Suppressor macrophage treated with lipopolysaccharide for 4 hours (primary cell): ENCODE data around the gene NTHL1.

Experiments
- DNase-seq: peaks from one replicate; pipeline ENCODE4 v3.0.0-alpha.2; 2020

The NTHL1 gene

GRCh38 chr16:2062801-2063200, 15.2 kb upstream of the NTHL1 start:
- DNase-seq = no peak

- DNase-seq = no peak
Observed at GRCh38 chr16:2061526-2061925, 13.9 kb upstream of the NTHL1 start.

DNA sequence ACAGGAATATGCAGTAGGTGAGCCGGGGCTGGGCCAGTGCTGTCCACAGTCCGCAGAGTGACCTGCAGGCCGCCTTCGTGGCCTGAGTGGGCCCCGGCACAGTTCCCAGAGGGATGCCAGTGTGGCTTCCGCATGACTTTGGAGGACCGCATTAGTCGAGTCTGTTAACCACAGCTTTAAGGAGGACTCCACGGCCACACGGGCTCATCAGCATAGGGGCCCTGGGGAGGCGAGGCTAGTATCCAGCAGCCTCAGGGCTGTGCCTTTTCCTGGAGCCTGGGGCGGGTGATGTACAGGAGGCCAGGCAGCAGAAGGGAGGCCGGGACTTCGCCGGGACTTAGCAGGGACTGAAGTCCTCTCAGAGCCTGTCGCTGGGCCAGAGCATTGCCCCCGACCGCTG, 13.4 kb upstream of the NTHL1 start:
- no peak for DNase-seq

GRCh38 chr16:2060346-2060745, 12.7 kb upstream of the NTHL1 start:
- DNase-seq = no peak

DNA sequence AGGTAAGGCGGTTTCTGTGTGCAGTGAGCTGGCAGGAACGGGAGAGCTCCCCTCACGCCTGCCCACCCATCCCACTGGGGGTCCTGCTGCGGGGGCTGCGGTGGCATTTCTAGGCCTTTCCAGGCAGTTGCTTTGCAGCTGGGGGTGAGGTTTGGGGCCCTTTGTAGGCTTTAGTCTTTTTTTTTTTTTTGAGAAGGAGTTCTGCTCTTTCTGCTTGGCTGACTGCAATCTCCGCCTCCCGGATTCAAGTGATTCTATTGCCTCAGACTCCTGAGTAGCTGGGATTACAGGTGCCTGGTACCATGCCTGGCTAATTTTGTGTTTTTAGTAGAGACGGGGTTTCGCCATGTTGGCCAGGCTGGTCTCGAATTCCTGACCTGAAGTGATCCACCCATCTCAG, 11.2 kb upstream of the NTHL1 start:
- DNase-seq = no peak

DNA sequence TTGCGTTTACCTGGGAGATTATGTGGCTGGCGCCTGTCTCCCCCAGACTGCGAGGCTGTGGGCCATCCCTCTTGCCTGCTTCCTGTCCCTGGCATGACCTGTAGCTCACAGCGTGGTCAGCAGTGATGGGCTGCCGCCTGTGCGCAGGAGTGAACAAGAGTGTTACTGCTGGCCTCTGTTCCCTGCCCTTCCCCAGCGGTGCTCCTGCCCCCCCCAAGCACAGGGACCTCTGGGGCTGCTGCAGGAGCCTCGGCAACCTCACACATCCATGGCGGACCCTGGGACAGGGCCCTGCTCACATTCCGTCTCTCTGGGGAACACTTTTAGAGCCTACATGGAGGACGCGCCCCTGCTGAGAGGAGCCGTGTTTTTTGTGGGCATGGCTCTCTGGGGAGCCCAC, 10.8 kb upstream of the NTHL1 start:
- DNase-seq = no peak

DNA sequence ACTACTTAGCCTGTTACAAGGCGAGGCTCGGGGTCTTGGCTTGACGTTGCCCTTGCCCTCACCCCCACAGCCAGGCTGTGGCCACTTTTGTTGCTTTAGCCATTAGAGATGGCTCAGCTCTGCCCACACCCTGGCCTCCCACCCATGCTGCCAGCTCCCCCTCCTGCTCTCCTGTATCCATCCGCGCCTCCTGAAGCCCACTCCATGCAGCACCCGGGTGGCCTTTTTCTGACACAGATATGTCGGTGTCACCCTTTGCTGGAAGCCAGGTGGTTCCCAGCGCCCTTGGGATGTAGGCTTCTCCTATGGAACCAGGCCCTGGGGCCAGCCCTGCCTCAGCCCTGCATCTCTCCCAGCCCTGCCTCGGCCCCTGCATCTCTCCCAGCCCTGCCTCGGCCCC, 9.8 kb upstream of the NTHL1 start:
- DNase-seq = no peak

DNA sequence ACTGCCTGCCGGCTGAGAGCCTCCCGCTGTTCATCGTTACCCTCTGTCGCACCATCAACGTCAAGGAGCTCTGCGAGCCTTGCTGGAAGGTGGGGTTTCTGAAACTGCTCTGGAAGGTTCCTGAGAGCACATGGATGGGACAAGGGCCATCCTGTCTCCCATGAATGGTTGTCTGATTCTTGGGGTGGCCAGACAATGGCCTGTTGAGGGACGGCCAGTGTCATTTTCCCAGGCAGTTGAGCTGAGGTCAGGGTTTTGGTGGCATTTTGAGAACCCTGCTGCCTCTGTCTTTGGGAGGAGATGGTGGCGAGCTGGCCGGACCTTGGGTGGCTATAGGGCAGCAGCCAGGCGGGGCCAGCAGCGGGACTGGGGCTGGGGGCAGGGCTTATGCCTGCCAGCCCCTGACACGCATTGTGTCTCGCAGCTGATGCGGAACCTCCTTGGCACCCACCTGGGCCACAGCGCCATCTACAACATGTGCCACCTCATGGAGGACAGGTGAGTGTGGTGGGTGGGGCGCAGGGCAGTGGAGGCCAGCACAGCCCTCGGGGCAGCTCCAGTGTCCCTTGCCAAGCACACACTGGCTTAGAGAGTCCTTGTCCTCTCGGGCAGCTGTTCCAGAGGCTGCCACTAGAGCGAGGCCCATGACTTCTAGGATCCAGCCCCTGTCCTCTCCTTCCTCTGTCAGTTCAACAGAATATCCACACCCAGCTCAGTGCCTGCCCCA, 9.2 kb upstream of the NTHL1 start:
- no peak for DNase-seq

DNA sequence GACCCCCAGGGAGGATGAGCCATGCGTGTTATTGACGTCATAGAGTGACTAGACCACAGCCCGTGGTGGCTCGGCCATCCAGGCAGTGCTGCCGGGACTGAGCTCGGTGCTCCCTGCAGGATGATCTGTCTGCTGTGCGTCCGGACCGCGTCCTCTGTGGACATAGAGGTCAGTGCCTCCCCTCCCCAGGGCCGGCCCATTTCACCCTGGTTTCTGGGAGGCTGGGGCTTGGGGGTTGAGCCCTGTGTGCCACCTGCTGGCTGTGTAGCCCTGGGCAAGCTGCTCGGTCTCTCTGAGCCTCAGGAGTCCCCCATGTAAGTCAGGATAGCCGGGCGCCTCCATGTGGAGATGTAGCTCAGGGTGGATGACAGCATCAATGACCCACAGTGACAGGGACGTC, 8.4 kb upstream of the NTHL1 start:
- DNase-seq = no peak

DNA sequence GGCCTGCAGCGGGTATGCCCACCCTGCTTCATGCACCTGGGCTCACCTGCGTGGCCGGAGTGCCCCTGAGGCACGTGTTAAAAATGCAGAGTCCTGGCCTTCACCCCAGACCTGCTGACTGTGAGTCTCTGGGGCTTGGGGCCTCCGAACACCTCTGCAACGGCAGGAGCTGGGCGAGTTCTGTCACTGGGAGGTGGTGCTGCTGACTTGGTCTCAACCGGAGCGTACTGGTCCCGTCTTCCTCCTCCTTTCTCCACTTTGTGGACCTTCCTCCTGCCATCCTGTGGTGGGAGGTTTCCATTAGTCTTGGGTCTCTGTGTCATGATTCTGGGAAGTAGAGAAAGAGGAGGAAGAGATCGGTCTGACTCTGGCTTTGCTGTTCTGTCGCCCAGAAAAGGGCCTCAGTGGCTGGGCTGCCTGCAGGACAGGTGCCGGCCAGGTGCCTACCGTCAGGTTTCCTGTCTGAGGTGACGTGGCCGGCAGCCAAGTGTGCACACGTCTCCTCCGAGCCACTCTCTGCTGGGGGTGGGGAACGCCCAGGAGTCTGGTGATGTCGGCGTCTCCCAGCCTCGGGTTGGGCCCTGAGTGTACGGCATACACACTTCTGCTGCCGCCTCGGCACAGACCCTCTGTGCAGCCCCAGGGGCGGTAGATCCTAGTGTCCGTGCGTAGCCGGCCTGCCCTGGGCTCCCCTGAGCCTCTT, 7.1 kb upstream of the NTHL1 start:
- no peak for DNase-seq

- no peak for DNase-seq
Observed at GRCh38 chr16:2053897-2054296, 6.3 kb upstream of the NTHL1 start.

DNA sequence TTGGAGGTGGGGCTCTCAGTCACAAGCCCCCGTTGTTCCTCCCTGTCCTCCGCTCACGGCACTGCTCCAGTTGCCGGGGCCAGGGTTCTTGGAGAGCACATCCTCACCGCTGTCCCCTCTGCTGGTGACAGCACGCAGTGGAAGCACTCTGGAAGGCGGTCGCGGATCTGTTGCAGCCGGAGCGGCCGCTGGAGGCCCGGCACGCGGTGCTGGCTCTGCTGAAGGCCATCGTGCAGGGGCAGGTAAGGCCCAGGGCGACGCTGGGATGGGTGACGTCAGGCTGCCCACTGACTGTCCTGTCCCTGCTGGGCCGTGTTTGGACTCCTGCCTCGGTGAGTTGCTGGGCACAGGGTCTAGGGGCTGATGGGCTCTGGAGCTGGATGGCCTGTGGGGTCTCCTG, 5.6 kb upstream of the NTHL1 start:
- no peak for DNase-seq

DNA sequence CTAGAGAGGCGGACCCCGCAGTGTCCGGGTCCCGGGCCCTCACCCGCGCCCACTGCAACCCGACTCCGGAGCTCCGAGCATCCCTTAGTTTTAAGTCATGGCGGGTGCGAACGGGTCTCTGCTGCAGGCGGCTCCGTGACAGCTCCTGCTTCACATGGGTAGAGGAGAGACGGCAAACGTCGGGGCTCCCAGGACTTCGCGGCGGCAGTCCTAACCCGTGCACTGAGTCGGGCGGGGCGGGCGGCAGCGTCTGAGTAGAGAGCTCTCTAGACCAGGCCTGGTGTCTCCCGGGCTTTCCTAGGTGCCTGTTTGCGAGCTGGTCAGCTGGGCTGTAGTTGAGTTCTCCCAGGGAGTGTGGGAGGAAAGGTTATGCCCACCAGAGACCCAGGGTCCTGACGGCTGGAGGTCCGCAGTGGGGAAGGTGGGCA, 496 bp upstream of the NTHL1 start:
- DNase-seq = no peak

DNA sequence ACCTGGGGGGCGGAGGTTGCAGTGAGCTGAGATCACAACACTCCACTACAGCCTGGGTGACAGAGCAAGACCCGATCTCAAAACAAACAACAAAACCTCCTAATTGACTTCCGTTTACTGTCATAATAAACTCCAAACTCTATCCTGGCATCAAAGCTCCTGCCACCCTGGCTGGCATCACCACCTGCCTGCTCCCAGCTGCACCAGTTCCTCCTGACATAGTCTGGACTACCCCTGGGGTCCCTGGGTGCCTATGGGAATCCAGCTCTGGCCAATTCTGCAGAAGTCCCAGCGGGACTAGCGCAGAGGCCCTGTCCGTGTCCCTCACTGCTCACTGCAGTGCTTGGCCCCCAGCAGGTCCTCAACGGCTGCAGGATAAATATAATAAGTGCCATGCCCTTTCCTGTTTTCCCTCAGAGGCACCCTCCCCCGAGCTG, 723 bp downstream of the NTHL1 start:
- no peak for DNase-seq

- DNase-seq = no peak
Observed at GRCh38 chr16:2045965-2046892, 1.4 kb downstream of the NTHL1 start.

DNA sequence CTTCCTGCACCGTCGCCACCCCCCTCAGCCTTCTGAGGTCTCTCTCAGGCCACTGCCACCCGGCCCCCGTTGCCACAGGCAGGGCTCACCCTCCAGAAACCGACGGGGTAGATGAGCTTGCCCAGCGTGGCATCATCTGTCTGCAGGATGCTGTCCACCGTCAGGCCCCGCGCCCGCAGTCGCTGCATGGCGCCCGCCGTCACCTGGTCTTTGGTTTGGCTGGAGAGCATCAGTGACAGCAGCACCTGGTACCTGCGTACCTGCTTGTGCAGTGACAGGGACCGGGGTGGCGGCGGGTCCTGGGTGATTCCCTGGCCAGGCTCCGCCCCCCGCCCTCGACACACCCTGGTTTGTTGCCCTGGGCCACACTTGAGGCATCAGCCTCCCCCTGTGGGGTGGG, 3.1 kb downstream of the NTHL1 start:
- DNase-seq = no peak

DNA sequence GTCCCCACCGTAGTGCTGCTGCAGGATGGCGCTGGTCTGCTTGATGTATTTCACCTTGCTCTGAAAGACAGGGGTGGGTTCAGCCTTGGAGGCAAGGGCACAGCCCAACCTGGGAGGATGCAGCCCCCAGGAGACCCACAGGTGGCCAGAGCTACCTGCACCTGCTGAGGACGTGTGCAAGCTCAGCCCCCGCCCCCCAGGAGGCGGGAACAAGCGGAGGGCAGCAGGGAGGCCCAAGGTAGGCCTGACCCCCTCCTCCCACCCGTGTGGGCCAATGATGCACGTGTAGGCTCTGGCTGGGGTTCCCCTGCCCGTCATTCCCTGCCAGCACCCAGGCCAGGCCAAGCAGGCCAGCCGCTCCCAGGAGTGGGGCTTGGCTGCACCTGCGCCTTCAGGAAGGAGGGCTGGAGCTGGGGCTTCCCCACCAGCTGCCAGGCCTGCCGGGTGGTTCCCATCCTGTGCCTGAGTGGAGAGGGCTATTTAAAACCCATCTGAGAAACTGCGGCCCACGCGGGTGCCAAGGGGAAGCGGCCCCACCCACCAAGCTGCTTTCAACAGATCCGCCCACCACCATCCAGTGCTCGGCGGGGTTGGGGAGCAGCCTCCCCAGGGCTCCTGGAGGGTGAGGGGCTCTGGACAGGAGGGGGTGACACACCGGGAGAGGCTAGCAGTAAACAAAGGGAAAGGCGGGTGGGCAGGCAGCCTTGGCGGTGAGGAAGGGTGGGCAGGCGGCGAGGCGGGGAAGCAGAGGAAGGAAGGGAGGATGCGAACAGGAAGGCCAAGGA, 3.8 kb downstream of the NTHL1 start:
- DNase-seq = peak; percentile 75

- no peak for DNase-seq
Observed at GRCh38 chr16:2042986-2043666, 4.5 kb downstream of the NTHL1 start.

DNA sequence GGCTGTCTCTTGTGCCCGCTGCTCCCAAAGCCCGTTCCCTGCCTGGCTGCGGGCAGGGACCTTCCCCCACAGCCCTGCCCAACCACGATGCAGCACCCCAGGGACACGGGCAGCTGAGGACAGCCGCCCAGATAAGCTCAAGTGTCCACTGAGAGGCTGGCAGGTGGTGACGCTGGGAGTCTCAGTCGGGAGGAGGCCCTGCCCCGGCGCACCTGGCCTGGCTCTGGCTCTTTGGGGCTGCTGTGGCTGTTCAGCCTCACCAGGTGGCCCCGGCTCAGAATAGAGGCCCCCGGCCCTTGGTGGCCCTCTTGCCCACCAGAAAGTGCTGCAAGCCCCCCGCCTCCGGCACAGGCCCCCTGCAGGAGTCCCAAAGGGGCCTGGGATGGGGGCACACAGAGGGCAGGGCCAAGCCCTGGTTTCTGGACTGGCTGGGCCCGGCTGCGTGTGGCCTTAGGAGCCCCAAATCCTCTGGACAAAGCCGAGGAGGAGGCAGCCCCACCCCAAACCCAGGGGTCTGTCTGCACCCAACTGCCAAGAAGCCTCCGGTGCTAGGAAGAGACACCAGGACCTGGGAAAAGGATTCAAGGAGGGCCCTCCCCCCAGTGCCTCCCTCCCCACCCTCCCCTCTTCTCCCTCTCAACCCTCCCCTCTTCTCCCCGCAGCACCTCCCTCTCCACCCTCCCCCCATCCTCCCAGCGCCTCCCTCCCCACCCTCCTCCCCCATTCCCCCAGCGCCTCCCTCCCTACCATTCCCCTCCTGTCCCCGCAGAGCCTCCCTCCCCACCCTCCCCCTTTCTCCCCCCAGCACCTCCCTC, 5.3 kb downstream of the NTHL1 start:
- no peak for DNase-seq

GRCh38 chr16:2040787-2041522, 6.7 kb downstream of the NTHL1 start:
- DNase-seq = no peak
